ENCODE data around the gene ANP32A.

The ANP32A gene

DNA sequence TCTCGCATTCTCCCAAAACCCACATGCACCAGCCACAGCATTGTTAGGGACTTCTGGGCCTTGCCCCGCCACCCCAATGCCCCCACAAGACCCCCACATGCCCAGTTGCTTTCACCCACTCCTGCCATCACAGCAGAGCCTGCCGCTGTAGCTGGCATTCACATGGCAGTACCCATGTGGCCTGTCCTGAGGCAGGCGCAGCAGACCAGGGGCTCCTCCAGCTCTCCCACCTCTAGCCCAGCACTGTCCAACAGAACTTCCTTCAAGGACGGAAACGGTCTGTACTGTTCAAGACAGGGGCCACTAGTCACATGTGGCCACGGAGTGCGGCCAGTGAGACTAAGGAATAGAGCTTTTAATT is 32.5 kb downstream of the ANP32A start:
- TF ChIP-seq, protein P1, sequence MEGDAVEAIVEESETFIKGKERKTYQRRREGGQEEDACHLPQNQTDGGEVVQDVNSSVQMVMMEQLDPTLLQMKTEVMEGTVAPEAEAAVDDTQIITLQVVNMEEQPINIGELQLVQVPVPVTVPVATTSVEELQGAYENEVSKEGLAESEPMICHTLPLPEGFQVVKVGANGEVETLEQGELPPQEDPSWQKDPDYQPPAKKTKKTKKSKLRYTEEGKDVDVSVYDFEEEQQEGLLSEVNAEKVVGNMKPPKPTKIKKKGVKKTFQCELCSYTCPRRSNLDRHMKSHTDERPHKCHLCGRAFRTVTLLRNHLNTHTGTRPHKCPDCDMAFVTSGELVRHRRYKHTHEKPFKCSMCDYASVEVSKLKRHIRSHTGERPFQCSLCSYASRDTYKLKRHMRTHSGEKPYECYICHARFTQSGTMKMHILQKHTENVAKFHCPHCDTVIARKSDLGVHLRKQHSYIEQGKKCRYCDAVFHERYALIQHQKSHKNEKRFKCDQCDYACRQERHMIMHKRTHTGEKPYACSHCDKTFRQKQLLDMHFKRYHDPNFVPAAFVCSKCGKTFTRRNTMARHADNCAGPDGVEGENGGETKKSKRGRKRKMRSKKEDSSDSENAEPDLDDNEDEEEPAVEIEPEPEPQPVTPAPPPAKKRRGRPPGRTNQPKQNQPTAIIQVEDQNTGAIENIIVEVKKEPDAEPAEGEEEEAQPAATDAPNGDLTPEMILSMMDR (IDR thresholded peaks at IDR 0.05; ENCODE audit: insufficient read depth, missing control alignments), result no peak
- DNase-seq (ENCODE audit: insufficient read length, low spot score) (no peak), FAIRE-seq (no peak)

DNA sequence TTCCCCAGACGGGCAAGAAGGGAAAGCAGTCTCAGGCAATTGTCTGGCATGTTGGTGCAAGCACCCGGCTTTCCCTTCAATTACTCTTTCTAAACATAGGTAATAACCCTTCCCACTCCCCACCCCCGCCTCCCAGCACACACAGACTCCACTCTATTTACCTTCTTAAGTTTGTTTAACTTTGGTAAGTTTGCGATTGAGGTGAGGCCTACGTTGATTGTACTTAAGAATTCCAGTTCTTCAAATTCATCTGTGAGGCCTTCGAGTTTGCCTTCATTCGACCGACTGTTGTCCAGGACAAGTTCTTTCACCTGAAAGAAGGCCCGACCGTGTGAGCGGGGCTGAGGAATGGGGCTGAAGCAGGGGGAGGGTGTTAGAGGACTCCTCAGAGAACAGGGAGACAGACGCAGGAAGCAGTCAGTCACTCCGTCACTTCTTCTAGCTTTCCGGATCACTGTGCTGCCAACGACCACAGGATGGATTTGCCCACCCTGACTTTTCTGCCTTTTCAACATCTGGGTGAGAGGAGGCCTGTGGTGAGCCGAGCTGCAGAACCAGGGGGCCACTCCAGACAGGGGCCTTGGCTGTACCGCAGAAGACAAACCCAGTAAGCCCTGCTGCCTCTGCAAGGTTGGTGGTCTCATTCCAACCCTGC is 33.0 kb downstream of the ANP32A start:
- DNase-seq (ENCODE audit: insufficient read length, low spot score) (no peak), FAIRE-seq (no peak)
- TF ChIP-seq, protein P1 (IDR thresholded peaks at IDR 0.05; ENCODE audit: insufficient read depth, missing control alignments), result no peak

DNA sequence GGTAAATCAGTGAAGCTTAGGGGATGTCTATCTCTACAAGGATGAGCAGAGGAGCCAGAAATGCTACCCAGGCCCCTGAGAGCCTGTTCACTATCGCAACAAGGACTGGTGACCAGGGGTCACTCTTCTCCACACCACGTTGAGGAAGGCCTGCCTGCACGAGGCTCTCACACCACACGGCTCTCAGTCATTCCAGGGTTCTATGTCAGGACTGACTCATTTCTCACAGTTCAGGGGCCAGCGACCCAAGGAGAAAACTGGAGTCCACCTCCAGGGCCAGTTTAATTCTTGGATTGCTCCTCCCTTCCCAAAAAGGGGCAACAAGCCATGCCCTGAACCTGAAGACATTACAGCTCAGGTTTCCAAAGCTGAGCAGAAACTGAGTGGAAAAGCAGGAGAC is 33.9 kb downstream of the ANP32A start:
- TF ChIP-seq, protein P1 (IDR thresholded peaks at IDR 0.05; ENCODE audit: insufficient read depth, missing control alignments), result no peak
- no peak for DNase-seq (ENCODE audit: insufficient read length, low spot score)
- no peak for FAIRE-seq

DNA sequence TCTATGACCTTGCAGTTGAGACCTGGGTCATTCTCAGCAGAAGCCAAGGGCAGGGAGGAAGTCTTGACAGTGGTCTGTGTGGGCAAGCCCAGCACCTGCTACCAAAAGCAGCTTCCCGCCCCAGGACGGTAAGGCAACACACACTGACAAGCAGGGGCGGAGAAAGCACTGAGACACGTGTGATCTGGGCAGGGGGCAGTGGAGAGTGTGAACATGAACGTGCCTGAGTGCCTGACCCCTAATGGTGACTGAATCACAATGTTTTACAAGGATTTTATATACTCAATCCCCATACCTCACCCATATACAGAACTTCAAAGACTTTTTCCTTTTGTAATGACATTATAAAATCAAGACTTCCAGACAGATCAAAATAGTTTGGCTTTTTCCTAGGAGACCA is 35.2 kb downstream of the ANP32A start:
- FAIRE-seq, result no peak
- DNase-seq (ENCODE audit: insufficient read length, low spot score), result no peak
- TF ChIP-seq, protein P1 (IDR thresholded peaks at IDR 0.05; ENCODE audit: insufficient read depth, missing control alignments), result no peak

DNA sequence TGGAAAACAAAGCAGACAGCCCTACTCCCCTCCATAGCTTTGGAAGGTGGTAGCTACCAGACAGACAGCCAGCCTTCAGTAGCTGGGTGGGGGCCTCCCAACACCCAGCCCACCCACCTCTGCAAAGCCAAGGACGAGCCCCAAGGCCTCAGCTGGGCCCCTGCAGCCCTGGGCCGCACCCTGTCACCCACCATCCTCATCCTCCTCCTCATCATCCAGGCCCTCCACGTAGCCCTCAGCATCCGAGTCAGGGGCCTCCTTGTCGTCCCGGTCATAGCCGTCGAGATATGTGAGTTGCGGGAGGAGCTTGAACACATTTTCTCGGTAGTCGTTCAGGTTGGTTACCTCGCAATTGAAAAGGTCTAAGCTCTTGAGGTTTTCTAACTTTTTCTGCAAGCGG is 36.5 kb downstream of the ANP32A start:
- TF ChIP-seq, protein P1 (IDR thresholded peaks at IDR 0.05; ENCODE audit: insufficient read depth, missing control alignments), result no peak
- DNase-seq (ENCODE audit: insufficient read length, low spot score) (no peak), FAIRE-seq (no peak)

DNA sequence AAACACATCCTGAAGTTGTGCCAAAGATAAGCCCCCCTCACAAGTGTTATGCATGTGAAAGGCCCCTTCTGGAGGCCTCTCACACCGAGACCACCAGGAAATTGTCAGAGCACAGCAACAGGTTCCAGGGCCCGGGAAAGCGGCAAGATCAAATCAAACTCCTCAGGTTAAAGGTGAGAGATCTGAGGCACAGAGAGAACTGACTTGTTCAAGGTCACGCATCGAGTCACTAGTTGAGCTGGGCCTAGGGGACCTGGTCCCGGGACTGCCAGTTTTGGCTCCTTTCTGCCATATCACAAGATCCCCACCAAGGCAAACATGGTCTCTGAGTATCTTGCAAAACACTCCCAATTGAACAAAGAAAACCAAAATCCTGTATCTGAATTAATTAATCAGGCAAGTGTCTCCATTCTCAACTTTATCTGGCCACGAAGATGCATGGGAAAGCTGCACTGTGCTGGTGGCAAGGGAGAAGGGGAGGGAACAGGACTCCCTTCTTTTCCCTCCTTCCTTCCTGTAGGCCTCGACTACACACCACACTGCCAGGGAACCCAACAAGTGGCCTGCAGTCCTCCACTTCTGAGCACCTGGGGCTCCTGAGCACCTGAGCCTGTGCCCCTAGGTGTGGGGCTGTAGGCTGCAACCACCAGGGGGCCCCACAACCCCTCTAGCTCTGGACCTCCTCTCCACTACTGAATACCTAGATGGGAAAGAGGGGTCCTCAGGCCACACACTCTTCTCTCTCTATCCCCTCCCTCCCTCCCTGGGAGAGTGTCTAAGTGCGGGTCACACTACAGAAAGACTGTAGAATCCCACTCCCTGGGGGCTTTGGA is 37.3 kb downstream of the ANP32A start:
- TF ChIP-seq, protein P1 (IDR thresholded peaks at IDR 0.05; ENCODE audit: insufficient read depth, missing control alignments), result peak; percentile 58
- no peak for DNase-seq (ENCODE audit: insufficient read length, low spot score)
- no peak for FAIRE-seq

DNA sequence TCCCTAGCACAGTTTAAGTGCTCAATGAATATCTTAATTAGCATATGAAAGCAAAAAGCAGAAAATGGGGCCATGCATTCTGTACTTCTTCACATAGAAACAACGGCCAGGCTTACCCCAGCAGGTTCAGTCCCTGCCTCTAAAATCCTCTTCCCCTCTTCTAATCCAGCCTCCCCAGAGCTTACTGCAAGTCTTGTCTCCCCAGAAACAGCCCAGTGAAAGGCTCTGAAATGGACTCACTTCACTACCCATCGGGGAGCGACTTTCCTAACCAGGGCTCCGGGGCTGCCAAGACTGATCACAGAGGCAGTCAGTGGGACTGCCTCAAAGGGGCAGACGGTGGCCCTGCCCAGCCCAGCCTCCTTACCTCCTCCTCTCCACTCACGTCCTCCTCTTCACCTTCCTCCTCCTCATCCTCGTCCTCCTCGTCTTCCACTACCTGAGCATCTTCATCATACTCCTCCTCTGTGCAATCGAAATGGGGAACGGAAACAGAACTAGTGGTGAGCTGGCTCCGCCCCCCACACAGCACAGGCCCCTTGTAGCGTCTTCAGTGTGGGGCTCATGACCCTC is 38.0 kb downstream of the ANP32A start:
- TF ChIP-seq, protein P1 (IDR thresholded peaks at IDR 0.05; ENCODE audit: insufficient read depth, missing control alignments), result no peak
- FAIRE-seq, result no peak
- no peak for DNase-seq (ENCODE audit: insufficient read length, low spot score)

All from D721Med (cell line).